Kasumi-1 (cell line): ENCODE measurements around the gene RAB33A.

Experiments
- DNase-seq, 2 experiments: peaks; one replicate each; lab custom pipeline; 2025; lab: John Stamatoyannopoulos, UW

RAB33A gene

DNA sequence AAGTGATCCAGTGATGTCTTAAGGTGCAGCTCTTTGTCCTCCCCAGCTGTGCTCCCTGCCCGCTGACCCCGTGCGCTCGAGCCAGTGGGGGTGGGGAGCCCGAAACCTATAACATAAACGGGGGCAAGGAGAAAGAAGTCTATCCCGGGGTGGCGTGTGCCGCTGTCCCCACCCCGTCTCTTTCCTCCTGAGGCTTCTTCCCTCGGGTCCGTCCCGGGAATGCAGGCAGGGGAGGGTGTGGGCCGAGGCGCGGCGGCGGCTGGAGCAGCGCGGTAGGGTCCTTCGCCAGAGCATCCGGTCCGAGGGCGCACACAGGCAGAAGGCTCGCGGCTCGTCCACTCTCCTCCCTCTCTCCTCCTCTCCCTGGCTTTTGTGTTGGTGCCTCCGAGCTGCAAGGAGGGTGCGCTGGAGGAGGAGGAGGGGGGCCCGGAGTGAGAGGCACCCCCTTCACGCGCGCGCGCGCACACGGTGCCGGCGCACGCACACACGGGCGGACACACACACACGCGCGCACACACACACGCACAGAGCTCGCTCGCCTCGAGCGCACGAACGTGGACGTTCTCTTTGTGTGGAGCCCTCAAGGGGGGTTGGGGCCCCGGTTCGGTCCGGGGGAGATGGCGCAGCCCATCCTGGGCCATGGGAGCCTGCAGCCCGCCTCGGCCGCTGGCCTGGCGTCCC, at the start of gene RAB33A:
RAB33A (plus strand) TSS at position 517 of the 681 bp plus-strand sequence; CDS start at position 618, 101 bp downstream.
- peak in 1 of 2 experiments; percentile 18 for DNase-seq

GRCh38 chrX:130124577-130124976, 47.2 kb upstream of the RAB33A start:
- no peak for DNase-seq

GRCh38 chrX:130125091-130125874, 46.5 kb upstream of the RAB33A start:
- no peak for DNase-seq

DNA sequence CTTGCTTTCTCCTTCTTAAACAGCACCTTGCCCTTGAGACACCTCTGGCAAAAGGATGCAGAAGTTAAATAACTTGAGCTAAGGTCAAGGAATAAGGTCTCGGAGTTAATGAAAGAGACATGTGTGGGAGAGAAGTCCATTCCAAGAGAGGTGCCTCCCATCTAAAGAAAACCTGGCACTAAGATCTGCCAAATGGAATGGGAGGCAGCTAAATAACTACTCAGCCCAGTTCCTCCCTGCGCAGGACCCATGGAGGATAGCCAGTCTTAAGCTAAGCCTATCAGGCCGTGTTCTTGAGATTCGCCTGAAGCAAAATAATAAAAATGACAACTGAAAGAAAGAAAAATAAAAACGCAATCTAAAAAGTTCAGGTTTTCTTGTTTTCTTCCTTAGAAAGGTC, 40.8 kb upstream of the RAB33A start:
- no peak for DNase-seq

DNA sequence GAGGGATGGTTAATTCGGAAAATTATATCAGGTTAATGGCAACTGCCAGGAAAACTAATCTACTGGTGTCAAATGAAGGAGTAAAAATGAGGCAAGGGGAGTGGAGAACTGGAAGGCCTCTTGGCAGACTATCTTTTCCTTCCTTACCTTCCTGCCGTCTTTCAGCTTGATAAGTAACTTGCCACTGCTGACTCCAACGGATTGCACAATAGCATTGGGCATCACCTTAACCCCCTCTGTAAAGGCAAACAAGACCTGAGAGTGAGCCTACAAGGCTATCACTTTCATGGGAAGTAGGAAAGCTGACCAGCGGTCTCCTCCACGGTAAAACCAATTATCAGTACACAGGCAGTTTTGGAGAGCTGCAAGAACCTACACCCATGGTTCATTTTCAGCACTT, 35.3 kb upstream of the RAB33A start:
- no peak for DNase-seq

- no peak for DNase-seq
Observed at GRCh38 chrX:130136961-130137360, 34.8 kb upstream of the RAB33A start.

DNA sequence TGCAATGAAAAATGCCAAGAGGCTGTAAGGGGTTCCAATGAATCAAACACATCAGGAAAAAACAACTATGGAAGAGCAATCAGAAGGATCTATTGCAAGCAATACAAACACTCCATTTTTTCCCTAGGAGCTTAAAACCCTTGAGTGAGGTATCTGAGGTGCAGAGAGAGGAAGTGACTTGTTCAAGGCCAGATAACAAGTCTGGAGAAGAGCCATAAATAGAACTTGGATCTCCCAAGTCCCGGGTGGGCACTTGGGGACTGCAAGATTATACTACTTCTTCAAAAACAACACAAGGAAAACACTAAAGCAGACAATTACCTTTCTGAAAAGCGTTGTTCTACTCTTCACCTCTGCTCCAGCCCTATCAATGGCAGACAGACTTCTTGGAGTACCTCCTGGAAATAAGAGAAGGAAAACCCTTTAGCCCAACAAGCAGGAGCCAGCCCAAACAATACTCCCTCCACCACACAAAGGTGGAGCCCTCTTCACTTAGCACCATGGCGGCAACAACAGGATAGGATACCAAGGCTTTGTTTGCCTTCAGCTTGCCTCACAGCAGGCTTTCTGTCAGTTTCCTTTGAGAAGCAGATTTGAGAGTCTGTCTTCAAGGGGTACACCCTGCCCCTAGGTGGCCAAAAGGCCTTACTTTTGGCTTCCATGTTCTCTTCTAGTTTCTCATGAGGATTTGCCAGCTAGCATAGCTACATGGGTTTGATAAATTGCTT, 32.1 kb upstream of the RAB33A start:
- peak in 1 of 2 experiments; percentile 4 for DNase-seq

DNA sequence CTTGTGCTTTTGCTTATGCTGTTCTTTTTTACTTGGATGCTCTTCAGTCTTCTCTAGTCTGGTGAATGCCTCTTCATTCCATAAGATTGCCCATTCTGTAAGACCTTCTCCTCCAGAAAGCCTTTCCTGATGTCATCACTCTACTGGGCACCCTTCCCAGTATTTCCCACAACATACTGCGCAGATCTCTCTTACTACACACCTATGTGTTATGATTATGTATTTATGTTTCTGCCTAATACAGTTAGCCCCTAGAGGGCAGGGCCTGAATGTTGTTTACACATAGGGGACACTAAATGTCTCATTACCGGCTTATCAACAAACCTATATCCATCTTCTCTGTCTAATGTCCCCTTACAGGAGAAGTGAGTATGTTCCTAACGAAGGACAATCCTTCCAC, 27.3 kb upstream of the RAB33A start:
- DNase-seq, result no peak

- DNase-seq, result no peak
Observed at GRCh38 chrX:130145123-130145522, 26.6 kb upstream of the RAB33A start.

DNA sequence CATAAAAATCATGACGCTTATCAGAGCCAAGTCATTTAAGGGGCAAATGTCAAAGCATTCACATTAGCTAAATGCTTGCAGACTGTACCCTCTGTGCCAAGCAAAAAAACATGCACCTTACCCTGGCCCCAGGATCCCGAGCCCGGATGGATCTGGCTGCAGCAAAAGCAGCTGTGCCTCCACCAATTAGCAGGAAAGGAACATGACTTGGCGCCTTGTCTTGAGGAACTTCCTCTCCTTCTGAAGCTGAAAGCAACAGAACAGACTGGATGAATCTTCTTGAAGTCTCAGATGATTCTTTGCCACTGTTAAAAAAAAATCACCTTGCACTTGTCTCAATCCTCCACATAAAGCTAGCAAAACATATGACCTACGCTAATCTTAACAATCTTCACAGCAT, 24.1 kb upstream of the RAB33A start:
- no peak for DNase-seq

- DNase-seq, result no peak
Observed at GRCh38 chrX:130155564-130155963, 16.2 kb upstream of the RAB33A start.

DNA sequence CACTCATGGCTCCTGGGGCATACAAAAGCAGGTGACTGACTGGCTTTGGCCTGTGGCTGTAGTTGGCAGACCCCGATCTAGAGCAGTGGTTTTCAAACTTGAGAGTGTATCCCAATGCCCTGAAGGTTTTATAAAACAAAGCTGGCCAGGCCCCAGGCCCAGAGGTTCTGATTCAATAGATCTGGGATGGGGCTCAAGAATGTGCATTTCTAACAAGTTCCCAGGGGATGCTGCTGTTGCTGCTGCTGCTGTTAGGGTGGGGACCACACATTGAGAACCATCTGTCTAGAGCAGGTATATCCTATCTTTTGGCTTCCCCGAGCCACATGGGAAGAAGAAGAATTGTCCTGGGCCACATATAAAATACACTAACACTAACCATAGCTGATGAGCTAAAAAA, 13.5 kb upstream of the RAB33A start:
- no peak for DNase-seq

DNA sequence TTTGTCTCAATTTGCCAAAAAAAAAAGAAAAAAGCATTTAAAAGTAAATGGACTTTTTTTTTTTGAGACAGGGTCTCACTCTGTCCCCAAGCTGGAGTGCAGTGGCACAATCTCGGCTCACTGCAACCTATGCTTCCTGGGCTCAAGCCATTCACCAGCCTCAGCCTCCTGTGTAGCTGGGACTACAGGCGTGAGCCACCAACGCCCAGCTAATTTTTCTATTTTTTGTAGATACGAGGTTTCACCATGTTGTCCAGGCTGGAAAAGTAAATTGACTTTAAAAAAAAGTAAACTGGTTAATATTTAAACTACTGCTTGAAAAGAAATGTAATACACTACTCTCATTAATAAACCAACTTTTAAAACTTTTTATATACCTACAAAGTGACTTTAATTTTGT, 12.0 kb upstream of the RAB33A start:
- no peak for DNase-seq

- no peak for DNase-seq
Observed at GRCh38 chrX:130162094-130162735, 9.5 kb upstream of the RAB33A start.

DNA sequence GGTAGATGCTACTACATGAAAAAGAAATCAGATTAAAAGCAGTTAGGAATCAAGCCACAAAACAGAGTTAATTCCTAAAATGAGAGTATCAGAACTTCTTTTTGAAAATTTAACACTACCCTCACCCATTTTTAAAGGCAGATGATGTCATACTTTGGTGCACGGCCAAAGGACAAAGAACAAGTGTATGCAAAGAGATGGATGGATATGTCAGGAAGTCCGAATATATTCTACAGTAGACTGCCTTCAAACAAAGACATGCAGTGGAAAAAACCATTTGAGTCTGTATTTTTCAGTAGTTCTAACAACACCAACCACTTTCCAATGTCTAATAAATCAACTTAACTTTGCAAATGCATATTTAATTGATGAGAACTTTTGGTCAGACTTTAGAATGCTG, 8.4 kb upstream of the RAB33A start:
- DNase-seq, result no peak

DNA sequence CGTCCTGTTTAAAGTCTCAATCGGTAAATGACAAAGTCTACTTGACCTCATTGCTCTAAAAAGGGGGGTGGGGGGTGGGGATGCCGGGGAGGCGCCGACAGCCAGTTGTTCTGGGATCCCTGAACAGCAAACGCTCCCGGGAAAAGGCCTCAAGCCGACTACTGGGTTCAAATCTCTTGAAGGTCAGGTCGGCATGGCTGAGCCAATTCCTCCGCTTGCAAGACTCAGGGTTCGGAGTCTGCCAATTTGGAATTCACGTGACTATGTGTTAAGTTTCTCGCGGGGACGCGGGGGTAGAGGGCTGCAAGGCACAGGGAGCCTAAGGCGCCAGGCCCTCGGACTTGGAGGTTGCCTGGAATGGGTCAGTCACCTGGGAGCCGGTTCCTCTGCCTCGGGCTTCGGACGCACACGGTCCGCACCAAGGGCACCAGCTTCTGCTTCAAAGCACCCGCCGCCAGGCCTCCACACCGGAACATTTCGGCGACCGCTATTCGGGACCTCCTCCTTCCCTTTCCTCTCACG, 6.5 kb upstream of the RAB33A start:
- DNase-seq, result peak in 1 of 2 experiments; percentile 29

DNA sequence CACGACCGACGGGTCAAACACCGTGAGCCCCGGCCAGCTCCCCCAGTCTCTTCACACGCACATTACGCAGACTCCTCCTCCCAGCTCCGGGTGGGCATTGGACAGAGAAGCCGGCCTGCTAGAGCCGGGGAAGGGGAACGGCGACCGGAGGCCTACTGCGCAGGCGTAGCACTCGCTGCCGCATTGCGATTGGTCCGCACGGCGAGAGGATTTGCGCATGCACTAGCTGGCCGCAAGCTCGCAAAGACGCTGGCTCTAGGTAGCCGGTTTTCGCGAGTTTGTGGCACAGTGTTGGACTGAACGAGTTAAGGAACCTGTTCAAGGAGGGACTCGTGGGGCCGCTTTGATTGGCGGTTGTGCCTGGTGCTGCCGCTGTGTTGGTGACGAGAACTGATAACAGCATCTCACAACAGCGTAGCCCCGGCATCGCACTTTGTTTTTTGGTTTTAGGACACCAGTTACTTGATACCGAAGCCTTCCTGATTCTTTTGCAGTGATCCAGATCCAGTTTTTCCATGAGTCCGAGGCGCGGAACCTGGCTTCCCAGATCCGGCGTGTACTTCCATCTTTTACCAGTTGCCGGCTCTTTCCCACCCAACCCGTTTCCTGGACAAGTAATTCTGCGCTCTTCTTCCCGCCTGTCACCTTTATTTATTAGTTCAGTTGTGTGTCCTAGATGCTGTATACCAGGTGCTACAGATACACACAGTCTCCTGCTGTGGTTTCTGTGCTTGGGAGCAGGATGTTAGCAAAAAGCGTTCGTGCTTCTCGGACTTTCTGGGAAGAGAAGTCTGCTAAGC, 5.9 kb upstream of the RAB33A start, which contains the start of gene AIFM1:
AIFM1 (minus strand) TSS at position 139 of the 800 bp plus-strand sequence. CDS start 185 bp downstream, outside the sequence.
- DNase-seq, result peak; percentile 84 to 86

- no peak for DNase-seq
Observed at GRCh38 chrX:130166503-130166777, 5.3 kb upstream of the RAB33A start.

DNA sequence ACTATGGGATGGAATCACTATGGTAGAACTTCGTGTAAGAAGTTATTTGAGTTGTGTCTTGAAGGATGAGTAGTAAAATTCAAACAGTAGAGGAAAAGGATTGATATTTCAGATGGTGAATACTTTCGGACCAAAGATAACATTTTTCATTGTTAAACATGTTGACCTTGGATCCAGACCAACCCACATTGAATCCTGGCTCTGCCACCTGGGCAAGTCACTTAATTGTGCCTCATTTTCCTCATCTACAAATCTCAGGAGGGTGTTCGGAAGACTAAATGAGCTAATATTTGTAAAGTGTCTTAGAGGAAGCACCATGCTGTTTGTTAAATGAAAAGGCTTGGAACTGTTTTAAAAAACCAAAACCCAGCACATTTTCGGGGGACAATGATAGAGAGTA, 4.7 kb upstream of the RAB33A start:
- no peak for DNase-seq

GRCh38 chrX:130170752-130171445, 863 bp upstream of the RAB33A start:
- DNase-seq, result peak; percentile 81 to 89
